Stimulated activated CD4-positive, alpha-beta T cell treated with anti-CD3 and anti-CD28 coated beads, Interleukin-4, amount 100 ng/mL, for 4 hours (primary cell): ENCODE results near the gene TMEM145.
"Not testable (repeated sequence)": the region's sequence is repeated elsewhere in the genome, so short reads cannot be mapped to it uniquely, and the experiment has no call there.

Source experiments
- DNase-seq, 2 experiments: peaks; one replicate each; pipeline ENCODE4 v3.0.0-alpha.2; 2020

TMEM145 gene

DNA sequence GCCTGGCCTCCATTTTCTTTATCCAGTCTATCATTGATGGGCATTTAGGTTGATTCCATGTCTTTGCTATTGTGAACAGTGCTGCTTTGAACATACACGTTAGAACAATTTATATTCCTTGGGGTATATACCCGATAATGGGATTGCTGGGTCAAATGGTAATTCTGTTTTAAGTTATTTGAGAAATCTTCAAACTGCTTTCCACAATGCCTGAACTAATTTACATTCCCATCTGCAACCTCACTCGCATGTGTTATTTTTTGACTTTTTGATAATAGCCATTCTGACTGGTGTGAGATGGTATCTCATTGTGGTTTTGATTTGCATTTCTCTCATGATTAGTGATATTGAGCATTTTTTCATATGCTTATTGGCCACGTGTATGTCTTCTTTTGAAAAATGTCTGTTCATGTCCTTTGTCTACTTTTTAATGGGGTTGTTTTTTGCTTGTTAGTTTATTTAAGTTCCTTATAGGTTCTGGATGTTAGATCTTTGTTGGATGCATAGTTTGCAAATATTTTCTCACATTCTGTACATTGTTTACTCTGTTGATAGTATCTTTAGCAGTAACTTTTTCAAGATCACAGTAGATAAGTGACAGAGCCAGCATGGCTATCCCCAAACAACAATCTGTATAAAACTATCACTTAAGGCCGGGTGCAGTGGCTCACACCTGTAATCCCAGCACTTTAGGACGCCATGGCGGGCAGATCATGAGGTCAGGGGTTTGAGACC, 26.2 kb downstream of the TMEM145 start:
- not testable (repeated sequence) for DNase-seq

DNA sequence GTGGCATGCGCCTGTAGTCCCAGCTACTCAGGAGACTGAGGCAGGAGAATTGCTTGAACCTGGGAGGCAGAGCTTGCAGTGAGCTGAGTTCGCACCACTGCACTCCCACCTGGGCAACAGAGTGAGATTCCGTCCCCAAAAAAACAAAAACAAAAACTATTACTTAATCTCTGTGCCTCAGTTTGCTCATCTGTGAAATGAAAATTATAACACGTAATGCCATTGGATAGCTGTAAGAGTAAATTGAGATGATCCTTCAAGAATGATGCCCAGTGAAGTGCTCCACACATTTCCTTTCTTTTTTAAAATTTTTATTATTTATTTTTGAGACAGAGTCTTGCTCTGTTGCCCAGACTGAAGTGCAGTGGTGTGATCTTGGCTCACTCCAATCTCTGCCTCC, 26.8 kb downstream of the TMEM145 start:
- not testable (repeated sequence) for DNase-seq

GRCh38 chr19:42343344-42344110, 30.4 kb downstream of the TMEM145 start:
- DNase-seq, result no peak

- DNase-seq, result no peak
Measured at GRCh38 chr19:42344336-42344893, 31.3 kb downstream of the TMEM145 start.

- DNase-seq, result no peak
Measured at GRCh38 chr19:42345191-42345812, 32.2 kb downstream of the TMEM145 start.

GRCh38 chr19:42348211-42348610, 35.1 kb downstream of the TMEM145 start:
- no peak for DNase-seq

GRCh38 chr19:42349378-42350107, 36.4 kb downstream of the TMEM145 start:
- DNase-seq, result no peak

GRCh38 chr19:42350417-42350816, 37.3 kb downstream of the TMEM145 start:
- DNase-seq, result no peak

DNA sequence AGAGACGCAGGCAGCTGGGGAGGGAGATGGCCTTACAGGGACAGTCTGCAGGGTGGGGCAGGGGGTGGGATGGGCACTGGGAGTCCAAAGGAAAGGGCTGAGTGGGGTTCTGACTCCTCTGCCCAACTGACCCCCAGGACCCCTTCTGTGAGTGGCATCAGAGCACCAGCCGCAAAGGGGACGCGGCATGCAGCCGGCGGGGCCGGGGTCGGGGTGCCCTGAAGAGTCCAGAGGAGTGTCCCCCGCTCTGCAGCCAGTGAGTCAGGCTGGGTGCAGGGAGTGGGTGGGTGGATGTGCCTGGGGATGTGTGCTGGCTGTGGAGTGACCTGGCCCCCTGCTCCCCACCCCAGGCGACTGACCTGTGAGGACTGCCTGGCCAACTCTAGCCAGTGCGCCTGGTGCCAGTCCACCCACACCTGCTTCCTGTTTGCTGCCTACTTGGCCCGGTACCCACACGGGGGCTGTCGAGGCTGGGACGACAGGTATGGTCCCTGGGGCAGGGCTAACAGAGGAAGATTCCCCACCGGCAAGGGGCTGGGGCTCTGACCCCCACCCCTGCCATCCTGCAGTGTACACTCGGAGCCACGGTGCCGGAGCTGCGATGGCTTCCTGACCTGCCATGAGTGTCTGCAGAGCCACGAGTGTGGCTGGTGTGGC, 38.1 kb downstream of the TMEM145 start:
- no peak for DNase-seq

DNA sequence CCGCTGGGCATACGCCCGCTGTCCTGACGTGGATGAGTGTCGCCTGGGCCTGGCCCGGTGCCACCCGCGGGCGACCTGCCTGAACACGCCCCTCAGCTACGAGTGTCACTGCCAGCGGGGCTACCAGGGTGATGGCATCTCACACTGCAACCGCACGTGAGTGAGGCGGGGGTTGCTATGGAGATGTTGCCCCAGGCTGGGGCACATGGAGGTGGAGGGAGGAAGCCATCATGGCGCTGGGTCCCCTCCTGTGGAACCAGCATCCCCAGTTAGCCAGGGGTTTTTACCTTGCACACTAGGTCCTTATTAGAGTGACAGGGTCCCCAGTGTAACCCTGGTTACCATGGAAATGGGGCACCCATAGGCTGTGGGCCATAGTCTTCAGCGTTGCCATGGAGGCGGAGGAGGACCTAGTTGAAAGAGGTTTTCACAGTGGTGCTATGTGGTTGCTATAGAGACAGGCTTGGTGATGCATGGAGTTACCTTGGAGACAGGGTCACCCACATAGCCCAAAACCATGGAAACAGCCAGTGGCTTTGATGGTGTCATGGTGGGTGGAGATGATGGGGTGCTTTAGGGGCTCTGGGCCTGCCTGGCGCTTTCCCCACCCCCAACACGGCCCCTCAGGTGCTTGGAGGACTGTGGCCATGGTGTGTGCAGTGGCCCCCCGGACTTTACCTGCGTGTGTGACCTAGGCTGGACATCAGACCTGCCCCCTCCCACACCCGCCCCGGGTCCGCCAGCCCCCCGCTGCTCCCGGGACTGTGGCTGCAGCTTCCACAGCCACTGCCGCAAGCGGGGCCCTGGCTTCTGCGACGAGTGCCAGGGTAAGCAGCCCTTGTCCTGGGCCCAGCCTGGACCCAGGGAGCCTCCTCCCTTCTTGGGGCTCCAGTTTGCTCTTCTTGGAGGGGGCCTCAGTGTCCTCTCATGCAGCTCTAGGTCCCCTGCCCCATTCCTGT, 39.5 kb downstream of the TMEM145 start:
- no peak for DNase-seq

GRCh38 chr19:42353341-42354015, 40.4 kb downstream of the TMEM145 start:
- DNase-seq, result no peak

DNA sequence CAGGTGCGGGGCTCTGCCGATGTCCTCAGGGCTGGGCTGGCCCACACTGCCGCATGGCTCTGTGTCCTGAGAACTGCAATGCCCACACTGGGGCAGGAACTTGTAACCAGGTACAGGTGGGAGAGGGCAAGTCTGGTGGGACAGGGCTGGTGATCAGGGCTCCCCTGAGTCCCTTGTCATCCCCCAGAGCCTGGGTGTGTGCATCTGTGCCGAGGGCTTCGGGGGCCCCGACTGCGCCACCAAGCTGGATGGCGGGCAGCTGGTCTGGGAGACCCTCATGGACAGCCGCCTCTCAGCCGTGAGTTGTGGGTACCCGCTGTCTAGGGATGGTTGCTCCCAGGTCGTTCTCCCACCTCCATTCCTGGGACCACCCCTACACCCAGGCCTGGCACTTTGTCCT, 42.8 kb downstream of the TMEM145 start:
- DNase-seq, result no peak

DNA sequence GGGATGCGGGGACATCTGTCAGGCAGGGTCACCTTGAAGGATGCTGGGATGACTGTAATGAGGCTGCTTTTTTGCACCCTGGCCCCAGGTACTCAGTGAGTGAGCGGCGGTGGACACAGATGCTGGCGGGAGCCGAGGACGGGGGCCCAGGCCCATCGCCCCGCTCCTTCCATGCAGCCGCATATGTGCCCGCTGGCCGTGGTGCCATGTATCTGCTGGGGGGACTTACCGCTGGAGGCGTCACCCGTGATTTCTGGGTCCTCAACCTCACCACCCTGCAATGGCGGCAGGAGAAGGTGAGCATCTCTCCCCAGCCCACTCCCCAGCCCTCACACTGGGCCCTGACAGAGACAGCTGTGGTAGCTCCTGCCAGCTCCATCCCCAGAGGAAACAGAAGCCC, 43.6 kb downstream of the TMEM145 start:
- DNase-seq, result no peak

GRCh38 chr19:42357290-42357689, 44.2 kb downstream of the TMEM145 start:
- DNase-seq, result no peak

DNA sequence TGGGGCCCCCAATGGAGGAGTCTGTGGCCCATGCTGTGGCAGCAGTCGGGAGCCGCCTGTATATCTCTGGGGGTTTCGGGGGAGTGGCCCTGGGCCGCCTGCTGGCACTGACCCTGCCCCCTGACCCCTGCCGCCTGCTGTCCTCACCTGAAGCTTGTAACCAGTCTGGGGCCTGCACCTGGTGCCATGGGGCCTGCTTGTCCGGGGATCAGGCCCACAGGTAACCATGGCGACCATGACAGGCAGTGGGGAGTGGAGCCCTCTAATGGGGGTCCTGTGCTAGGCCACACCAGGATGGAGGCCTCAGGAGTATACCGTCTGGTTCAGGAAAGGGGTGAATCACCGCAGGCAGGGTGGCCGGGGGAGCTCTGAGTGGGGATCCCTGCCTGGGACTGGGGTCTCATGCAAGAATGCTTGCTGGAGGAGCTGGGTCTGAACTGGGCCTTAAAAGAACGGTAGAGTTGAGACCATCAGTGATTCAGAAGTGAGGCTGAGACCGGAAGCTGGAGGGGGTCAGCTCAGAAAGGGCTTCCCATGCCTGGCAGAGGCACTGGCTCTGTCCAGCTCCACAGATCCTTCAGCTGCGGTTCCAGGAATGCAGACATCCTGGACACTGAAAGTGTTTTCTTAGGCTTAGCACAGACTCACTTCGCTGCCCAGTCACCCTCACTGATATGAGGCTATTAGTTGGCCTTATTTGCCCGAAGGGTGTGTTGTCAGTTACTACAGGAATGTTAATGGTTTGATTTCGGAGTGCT, 47.9 kb downstream of the TMEM145 start:
- no peak for DNase-seq

DNA sequence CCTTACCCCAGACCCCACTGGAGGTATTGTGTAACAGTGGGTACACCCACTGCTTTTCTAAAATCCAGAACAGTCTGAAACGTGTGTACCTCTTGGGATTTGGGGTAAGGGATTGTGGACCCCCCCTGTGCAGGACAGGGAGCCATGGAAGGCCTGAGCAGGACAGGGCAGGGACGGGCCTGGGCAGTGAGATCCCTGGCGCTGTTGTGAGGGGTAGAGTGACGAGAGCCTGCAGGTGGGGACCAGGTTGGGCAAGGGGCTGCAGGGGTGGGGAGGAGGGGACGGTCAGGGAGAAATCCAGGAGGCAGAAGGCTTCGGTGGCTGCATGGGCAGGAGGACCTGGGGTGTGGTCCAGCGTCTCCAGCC, 48.4 kb downstream of the TMEM145 start:
- DNase-seq, result no peak

DNA sequence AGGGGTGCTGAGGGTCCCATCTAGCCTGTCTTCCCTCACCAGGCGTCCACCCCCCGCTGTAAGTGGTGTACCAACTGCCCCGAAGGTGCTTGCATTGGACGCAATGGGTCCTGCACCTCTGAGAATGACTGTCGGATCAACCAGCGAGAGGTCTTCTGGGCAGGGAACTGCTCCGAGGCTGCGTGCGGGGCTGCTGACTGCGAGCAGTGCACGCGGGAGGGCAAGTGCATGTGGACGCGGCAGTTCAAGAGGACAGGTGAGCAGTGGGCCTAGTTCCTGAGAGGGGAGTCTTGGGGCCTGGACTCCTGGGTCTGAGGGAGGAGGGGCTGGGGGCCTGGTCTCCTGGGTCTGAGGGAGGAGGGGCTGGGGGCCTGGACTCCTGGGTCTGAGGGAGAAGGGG, 49.2 kb downstream of the TMEM145 start:
- DNase-seq, result no peak

- no peak for DNase-seq
Measured at GRCh38 chr19:42362891-42363440, 49.9 kb downstream of the TMEM145 start.

- no peak for DNase-seq
Measured at GRCh38 chr19:42363614-42364346, 50.7 kb downstream of the TMEM145 start.
